Activated CD8-positive, alpha-beta T cell treated with anti-CD3 and anti-CD28 coated beads for 36 hours (primary cell): ENCODE results near the gene PTOV1. TPM values are rescaled to one million over a fixed set of nuclear protein-coding genes. Genes with fewer than 3 reads are reported as not detected.

Experiments
- ATAC-seq: fragments of 200-7000 bp; cut with Tn5 transposase; one replicate; pipeline ENCODE4 v1.10.0; 2021; ENCODE audit warnings: mild to moderate bottlenecking, moderate library complexity
- CTCF ChIA-PET: fragments of 350-600 bp; sonication (Branson Sonifier 250); formaldehyde crosslinking; loops from one replicate; lab custom pipeline; 2021; ENCODE audit warnings: antibody characterized with exemption; lab: Charles Lee
- POLR2A ChIA-PET: fragments of 350-600 bp; sonication (Branson Sonifier 250); formaldehyde crosslinking; loops from one replicate; lab custom pipeline; 2021; ENCODE audit warnings: antibody characterized with exemption; lab: Charles Lee
- DNase-seq: peaks from one replicate; pipeline ENCODE4 v3.0.0-alpha.2; 2020
- H3K27ac Mint-ChIP-seq: one replicate; pipeline ENCODE4 v1.8.0; 2021; ENCODE audit warnings: mild to moderate bottlenecking, mixed read lengths
- H3K27me3 Mint-ChIP-seq: one replicate; pipeline ENCODE4 v1.8.0; 2021; ENCODE audit warnings: mixed read lengths
- H3K36me3 Mint-ChIP-seq: one replicate; pipeline ENCODE4 v1.8.0; 2021; ENCODE audit warnings: low read depth, mixed read lengths
- H3K4me1 Mint-ChIP-seq: one replicate; pipeline ENCODE4 v1.8.0; 2021; ENCODE audit warnings: low read depth, mixed read lengths
- H3K4me3 Mint-ChIP-seq: one replicate; pipeline ENCODE4 v1.8.0; 2021; ENCODE audit warnings: mild to moderate bottlenecking, moderate library complexity, mixed read lengths
- H3K9me3 Mint-ChIP-seq: one replicate; pipeline ENCODE4 v1.8.0; 2021; ENCODE audit warnings: mixed read lengths
- intact Hi-C: fragments of 100-400 bp; cut with micrococcal nuclease; formaldehyde crosslinking; loops from one replicate; pipeline ENCODE4 v1.10.0; 2022
- microRNA-seq: library from miRNA; unstranded; fragments of <30 nt; microRNA quantifications from one replicate; pipeline ENCODE4 v1.2.0, GENCODE V29; 2022; ENCODE audit warnings: borderline microRNAs expressed, borderline replicate concordance
- total RNA-seq, 2 experiments: library from RNA; stranded (reverse); gene quantifications; one replicate each; pipeline ENCODE4 v1.2.3, GENCODE V29; 2021
- TF ChIP-seq, protein P1 (sequence below): fragments of 200-600 bp; IDR thresholded peaks from one replicate; pipeline ENCODE4 v1.8.0; 2022; ENCODE audit warnings: antibody characterized with exemption, mild to moderate bottlenecking

Gene PTOV1
- total RNA-seq, 2 experiments from 2014 or later, result 87.4 to 88.5 TPM

DNA sequence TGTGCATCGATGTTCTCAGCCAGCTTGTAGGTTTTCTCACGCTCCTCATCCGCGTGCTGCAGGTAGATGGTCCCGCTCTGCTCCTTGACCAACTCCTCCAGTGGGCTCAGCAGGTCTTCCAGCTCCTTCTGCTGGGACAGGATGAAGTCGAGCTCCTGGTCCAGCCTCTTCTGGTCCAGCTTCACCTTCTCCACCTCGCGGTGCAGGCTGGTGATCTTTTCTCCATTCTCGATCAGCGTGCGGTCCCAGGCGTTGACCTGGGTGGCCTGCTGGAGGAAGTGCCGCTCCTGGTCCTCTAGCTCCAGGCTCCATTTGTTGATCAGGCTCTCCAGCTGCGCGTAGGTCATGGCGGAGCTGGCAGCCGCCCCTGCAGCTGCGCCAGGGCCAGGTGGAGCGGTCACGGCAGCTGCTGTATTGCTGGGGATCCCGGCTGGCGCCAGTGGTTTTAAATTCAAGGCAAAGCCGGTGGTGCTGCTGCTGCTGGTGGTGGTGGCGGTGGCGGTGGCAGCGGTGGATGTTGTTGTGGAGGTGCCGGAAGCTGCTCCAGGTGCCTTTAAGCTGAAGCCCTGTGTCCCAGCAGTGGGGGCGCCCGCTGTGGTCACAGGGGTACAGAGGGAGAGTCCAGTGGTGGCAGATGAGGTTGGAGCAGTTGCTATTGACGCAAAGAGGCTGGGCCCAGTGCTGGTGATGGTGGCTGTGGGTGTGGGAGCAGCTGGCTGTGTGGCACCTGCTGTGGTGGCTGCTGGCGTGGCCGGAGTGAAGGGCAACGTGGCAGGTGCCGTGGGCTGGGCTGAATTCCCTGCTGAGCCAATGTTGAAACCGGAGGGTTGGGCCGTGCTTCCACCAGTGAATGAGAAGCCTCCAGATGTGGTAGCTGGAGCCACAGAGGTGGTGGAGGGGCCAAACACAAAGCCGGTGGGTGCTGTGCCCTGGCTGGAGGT lies 57.8 kb downstream of the PTOV1 start:
- peaks cover 64% of the 10 kb centered on the region for H3K36me3 Mint-ChIP-seq
- H3K27ac Mint-ChIP-seq, result no peak overlapping the region
- DNase-seq, result no peak
- ChIA-PET POLR2A (interaction anchor here (1.0 to 13.2 kb wide), 4 partner anchors 11 to 60 kb away, joined by 3 to 167 read pairs (median 32); partner anchors contain the start of genes ATF5, IL4I1 and NUP62), CTCF (interaction anchor here (1.2 kb wide), 1 partner anchor 8 kb away, joined by 4 read pairs; no protein-coding TSS in a partner anchor)
- intact Hi-C loops, result no loop called here
- peaks cover 66% of the 10 kb centered on the region for H3K4me1 Mint-ChIP-seq
- H3K27me3 Mint-ChIP-seq, result no peaks in the 10 kb centered on the region
- no peak for ATAC-seq
- TF ChIP-seq, protein P1, sequence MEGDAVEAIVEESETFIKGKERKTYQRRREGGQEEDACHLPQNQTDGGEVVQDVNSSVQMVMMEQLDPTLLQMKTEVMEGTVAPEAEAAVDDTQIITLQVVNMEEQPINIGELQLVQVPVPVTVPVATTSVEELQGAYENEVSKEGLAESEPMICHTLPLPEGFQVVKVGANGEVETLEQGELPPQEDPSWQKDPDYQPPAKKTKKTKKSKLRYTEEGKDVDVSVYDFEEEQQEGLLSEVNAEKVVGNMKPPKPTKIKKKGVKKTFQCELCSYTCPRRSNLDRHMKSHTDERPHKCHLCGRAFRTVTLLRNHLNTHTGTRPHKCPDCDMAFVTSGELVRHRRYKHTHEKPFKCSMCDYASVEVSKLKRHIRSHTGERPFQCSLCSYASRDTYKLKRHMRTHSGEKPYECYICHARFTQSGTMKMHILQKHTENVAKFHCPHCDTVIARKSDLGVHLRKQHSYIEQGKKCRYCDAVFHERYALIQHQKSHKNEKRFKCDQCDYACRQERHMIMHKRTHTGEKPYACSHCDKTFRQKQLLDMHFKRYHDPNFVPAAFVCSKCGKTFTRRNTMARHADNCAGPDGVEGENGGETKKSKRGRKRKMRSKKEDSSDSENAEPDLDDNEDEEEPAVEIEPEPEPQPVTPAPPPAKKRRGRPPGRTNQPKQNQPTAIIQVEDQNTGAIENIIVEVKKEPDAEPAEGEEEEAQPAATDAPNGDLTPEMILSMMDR, result no peak
- H3K4me3 Mint-ChIP-seq, result no peak overlapping the region
- no peaks in the 10 kb centered on the region for H3K9me3 Mint-ChIP-seq

DNA sequence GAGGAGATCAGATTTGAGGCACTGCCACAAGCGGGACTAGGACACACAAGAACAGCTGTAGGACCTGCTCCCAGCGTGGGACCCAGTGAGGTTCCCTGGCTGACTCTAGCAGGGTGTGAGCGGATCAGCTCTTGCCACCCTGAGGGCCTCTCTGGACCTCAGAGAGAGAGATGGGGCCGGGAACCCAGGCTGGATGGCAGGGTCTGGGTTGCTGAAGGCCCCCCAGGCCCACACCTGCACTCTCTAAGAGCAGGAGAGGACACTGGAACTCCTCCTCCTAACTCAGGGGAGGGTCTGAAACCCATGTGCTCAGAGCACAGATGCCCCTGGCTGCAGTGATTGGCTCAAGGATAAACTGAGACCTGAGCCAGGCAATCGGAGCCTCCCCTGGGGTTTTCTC lies 59.2 kb downstream of the PTOV1 start:
- Mint-ChIP-seq H3K27ac (peak overlapping the region; percentile 88), H3K4me1 (peaks cover 67% of the 10 kb centered on the region)

More for the DNA sequence above, 59.2 kb downstream of the PTOV1 start:
- TF ChIP-seq, protein P1, result no peak
- intact Hi-C loops, result no loop called here
- ATAC-seq (no peak), DNase-seq (no peak)
- CTCF ChIA-PET, result no interaction called here
- peaks cover 76% of the 10 kb centered on the region for H3K36me3 Mint-ChIP-seq
- POLR2A ChIA-PET, result interaction anchor here (0.9 to 13.2 kb wide), 4 partner anchors 8 to 222 kb away, joined by 3 to 167 read pairs (median 32); partner anchors contain the start of genes ATF5, IL4I1 and NUP62
- no peak overlapping the region for H3K4me3 Mint-ChIP-seq
- H3K27me3 Mint-ChIP-seq, result no peaks in the 10 kb centered on the region
- no peaks in the 10 kb centered on the region for H3K9me3 Mint-ChIP-seq

Small RNA genes within 50 kb of the gene (microRNA-seq; reads per million reads assigned to microRNA genes)
- 1.5 reads per million for gene MIR4749
- not detected for gene MIR4750
- not detected for gene MIR6800

Other genes with a start within 250 kb of the PTOV1 start
- gene RRAS, start 211.0 kb upstream of the PTOV1 start, total RNA-seq, result 1 to 10 TPM; 6.3 to 7.1 TPM
- gene SCAF1, start 208.9 kb upstream of the PTOV1 start, total RNA-seq, result 10 to 100 TPM; 54.5 to 57.2 TPM
- 100 to 1,000 TPM in 1 of 2 experiments, 10 to 100 TPM in 1; 90.8 to 108 TPM for gene IRF3, start 185.3 kb upstream of the PTOV1 start, total RNA-seq
- gene BCL2L12, start 185.2 kb upstream of the PTOV1 start, total RNA-seq, result 10 to 100 TPM; 63.4 to 64.6 TPM
- 100 to 1,000 TPM; 419 to 437 TPM for gene PRMT1, start 173.9 kb upstream of the PTOV1 start, total RNA-seq
- 1 to 10 TPM; 5.2 to 6.2 TPM for gene ADM5, start 161.6 kb upstream of the PTOV1 start, total RNA-seq
- 1 to 10 TPM in 1 of 2 experiments, under 1 TPM in 1; 0.69 to 1.0 TPM for gene CPT1C, start 160.0 kb upstream of the PTOV1 start, total RNA-seq
- gene TSKS, start 87.9 kb upstream of the PTOV1 start, total RNA-seq, result under 1 TPM; 0.50 to 0.81 TPM
- 10 to 100 TPM; 83.4 to 84.5 TPM for gene AP2A1, start 84.2 kb upstream of the PTOV1 start, total RNA-seq
- 10 to 100 TPM; 23.5 to 24.1 TPM for gene FUZ, start 37.9 kb upstream of the PTOV1 start, total RNA-seq
- 10 to 100 TPM; 35.7 to 38.7 TPM for gene MED25, start 32.9 kb upstream of the PTOV1 start, total RNA-seq
- gene PNKP, start 16.4 kb downstream of the PTOV1 start, total RNA-seq, result 10 to 100 TPM; 58.8 to 65.9 TPM
- gene AKT1S1, start 26.2 kb downstream of the PTOV1 start, total RNA-seq, result 10 to 100 TPM; 17.5 to 19.5 TPM
- gene TBC1D17, start 26.5 kb downstream of the PTOV1 start, total RNA-seq, result 10 to 100 TPM; 26.6 to 26.8 TPM
- gene IL4I1, start 45.7 kb downstream of the PTOV1 start, total RNA-seq, result 10 to 100 TPM; 16.1 to 16.2 TPM
- 10 to 100 TPM; 11.8 TPM for gene ATF5, start 78.0 kb downstream of the PTOV1 start, total RNA-seq
- gene NUP62, start 78.3 kb downstream of the PTOV1 start, total RNA-seq, result 100 to 1,000 TPM; 113 to 119 TPM
- not detected for gene SIGLEC11, start 110.0 kb downstream of the PTOV1 start, total RNA-seq
- 10 to 100 TPM; 37.4 to 38.0 TPM for gene VRK3, start 174.2 kb downstream of the PTOV1 start, total RNA-seq
- 1 to 10 TPM; 8.9 to 9.2 TPM for gene ZNF473, start 174.8 kb downstream of the PTOV1 start, total RNA-seq